CD8-positive, alpha-beta memory T cell (primary cell): Measurements from ENCODE around the gene SYNGR2. TPM values are rescaled to one million over a fixed set of nuclear protein-coding genes. Genes with fewer than 3 reads are reported as not detected.

Source experiments
- CTCF ChIA-PET: fragments of 350-600 bp; sonication (Branson Sonifier 250); formaldehyde crosslinking; loops from one replicate; lab custom pipeline; 2021; ENCODE audit warnings: antibody characterized with exemption; lab: Charles Lee
- POLR2A ChIA-PET: fragments of 350-600 bp; sonication (Branson Sonifier 250); formaldehyde crosslinking; loops from one replicate; lab custom pipeline; 2021; ENCODE audit warnings: antibody characterized with exemption; lab: Charles Lee
- DNase-seq, 5 donors: peaks; one replicate each; pipeline versions ENCODE4 v3.0.0 to v3.0.0-alpha.2; 2020 to 2022; ENCODE audit warnings: mixed read lengths in 1 of 5
- H3K27ac ChIP-seq: one replicate; pipeline ENCODE4 v1.7.0; 2013; ENCODE audit warnings: low read depth, mild to moderate bottlenecking, low read length, moderate library complexity
- H3K27me3 ChIP-seq: 2 replicates; pipeline ENCODE4 v1.7.0; 2013; ENCODE audit warnings: low read length, mild to moderate bottlenecking; ENCODE audit not compliant: insufficient read depth, poor library complexity, severe bottlenecking
- H3K36me3 ChIP-seq: 2 replicates; pipeline ENCODE4 v1.7.0; 2013; ENCODE audit warnings: mild to moderate bottlenecking, low read length, moderate library complexity; ENCODE audit not compliant: insufficient read depth
- H3K4me1 ChIP-seq: 2 replicates; pipeline ENCODE4 v1.7.0; 2013; ENCODE audit warnings: mild to moderate bottlenecking, low read length, moderate library complexity; ENCODE audit not compliant: insufficient read depth
- H3K4me3 ChIP-seq: 2 replicates; pipeline ENCODE4 v1.7.0; 2013; ENCODE audit warnings: mild to moderate bottlenecking, low read length
- H3K9me3 ChIP-seq: 2 replicates; pipeline ENCODE4 v1.7.0; 2013; ENCODE audit warnings: mild to moderate bottlenecking, low read length
- H3K27ac Mint-ChIP-seq, 8 donors: one replicate each; pipeline ENCODE4 v1.8.0; 2020 to 2021; ENCODE audit warnings: mixed read lengths in 8 of 8, mild to moderate bottlenecking in 6 of 8, inconsistent platforms in 3 of 8, moderate library complexity in 3 of 8
- H3K27me3 Mint-ChIP-seq, 2 donors: one replicate each; pipeline ENCODE4 v1.8.0; 2020 to 2021; ENCODE audit warnings: mixed read lengths in 2 of 2, mild to moderate bottlenecking in 1 of 2, moderate library complexity in 1 of 2
- H3K36me3 Mint-ChIP-seq, 3 donors: one replicate each; pipeline ENCODE4 v1.8.0; 2020 to 2021; ENCODE audit warnings: mixed read lengths in 3 of 3, inconsistent platforms in 1 of 3, mild to moderate bottlenecking in 1 of 3
- H3K4me1 Mint-ChIP-seq, 3 donors: one replicate each; pipeline ENCODE4 v1.8.0; 2020 to 2021; ENCODE audit warnings: mixed read lengths in 3 of 3, inconsistent platforms in 1 of 3, mild to moderate bottlenecking in 1 of 3
- H3K4me3 Mint-ChIP-seq, 7 donors: one replicate each; pipeline ENCODE4 v1.8.0; 2020 to 2021; ENCODE audit warnings: mixed read lengths in 7 of 7, mild to moderate bottlenecking in 6 of 7, moderate library complexity in 4 of 7, inconsistent platforms in 2 of 7
- H3K9me3 Mint-ChIP-seq, 5 donors: one replicate each; pipeline ENCODE4 v1.8.0; 2020 to 2022; ENCODE audit warnings: mixed read lengths in 5 of 5, mild to moderate bottlenecking in 3 of 5, moderate library complexity in 2 of 5, inconsistent platforms in 1 of 5
- polyA plus RNA-seq: library from polyadenylated mRNA; unstranded; fragments of 300-500 nt; fragmentation: Illumina TruSeq; gene quantifications from one replicate; pipeline ENCODE4 v1.2.3, GENCODE V29; 2021
- total RNA-seq, 2 experiments: library from RNA; stranded (reverse); gene quantifications; one replicate each; pipeline ENCODE4 v1.2.3, GENCODE V29; 2021

Gene SYNGR2
- total and polyA plus RNA-seq, 3 experiments from 2014 or later = 140 to 200 (median 186) TPM

- no peaks in the 10 kb centered on the region for H3K36me3 Mint-ChIP-seq
Measured at GRCh38 chr17:78184868-78185267, 16.5 kb downstream of the SYNGR2 start.

GRCh38 chr17:78185981-78186691, 17.8 kb downstream of the SYNGR2 start:
- DNase-seq = no peak
- Histone ChIP-seq H3K9me3 (no peaks in the 10 kb centered on the region), H3K4me1 (peaks cover 6% of the 10 kb centered on the region), H3K36me3 (no peaks in the 10 kb centered on the region), H3K27me3 (no peaks in the 10 kb centered on the region), H3K4me3 (no peak overlapping the region), H3K27ac (peak overlapping the region; percentile 18)
- peak overlapping the region in 2 of 8 donors; percentile 58 to 78 for H3K27ac Mint-ChIP-seq
- ChIA-PET CTCF (interaction anchor here (0.6 to 2.5 kb wide), 8 partner anchors 8 to 65 kb away, joined by 3 to 17 read pairs (median 4); no protein-coding TSS in a partner anchor), POLR2A (no interaction called here)
- H3K36me3 Mint-ChIP-seq = no peaks in the 10 kb centered on the region
- H3K4me1 Mint-ChIP-seq = peaks cover 10 to 18% (median 17%) of the 10 kb centered on the region in 3 donors
- H3K4me3 Mint-ChIP-seq = peak overlapping the region; percentile 27 to 84 (median 69)
- no peaks in the 10 kb centered on the region for H3K9me3 Mint-ChIP-seq
- no peaks in the 10 kb centered on the region for H3K27me3 Mint-ChIP-seq

More at GRCh38 chr17:78184868-78185267, 16.5 kb downstream of the SYNGR2 start:
- peak overlapping the region in 5 of 7 donors; percentile 18 to 70 (median 42) for H3K4me3 Mint-ChIP-seq
- DNase-seq = no peak
- H3K27me3 ChIP-seq = no peaks in the 10 kb centered on the region
- H3K4me3 ChIP-seq = no peak overlapping the region
- POLR2A ChIA-PET = no interaction called here
- no peak overlapping the region for H3K27ac ChIP-seq
- no peaks in the 10 kb centered on the region for H3K27me3 Mint-ChIP-seq
- peak overlapping the region in 3 of 8 donors; percentile 51 to 70 (median 60) for H3K27ac Mint-ChIP-seq
- no peaks in the 10 kb centered on the region for H3K9me3 Mint-ChIP-seq
- H3K9me3 ChIP-seq = no peaks in the 10 kb centered on the region
- peaks cover 6% of the 10 kb centered on the region for H3K4me1 ChIP-seq
- no peaks in the 10 kb centered on the region for H3K36me3 ChIP-seq
- peaks cover 15 to 27% (median 25%) of the 10 kb centered on the region in 3 donors for H3K4me1 Mint-ChIP-seq
- CTCF ChIA-PET = interaction anchor here (1.2 kb wide), 1 partner anchor 51 kb away, joined by 4 read pairs; no protein-coding TSS in a partner anchor

GRCh38 chr17:78186692-78187595, 18.6 kb downstream of the SYNGR2 start, which contains the start of the genes AFMID and TK1:
Gene AFMID (plus strand): TSS chr17:78187362. CDS start chr17:78187371, 9 bp downstream.
Gene TK1 (minus strand): TSS chr17:78187052. CDS start chr17:78186994, 58 bp downstream.
- no peaks in the 10 kb centered on the region for H3K36me3 Mint-ChIP-seq
- H3K27me3 Mint-ChIP-seq = no peaks in the 10 kb centered on the region
- no peaks in the 10 kb centered on the region for H3K9me3 Mint-ChIP-seq
- peaks cover 6% of the 10 kb centered on the region for H3K4me1 ChIP-seq
- H3K4me1 Mint-ChIP-seq = peaks cover 10 to 18% (median 17%) of the 10 kb centered on the region in 3 donors
- peak within 1 kb of the TSS in 3 of 8 donors; percentile 38 to 82 (median 72) for H3K27ac Mint-ChIP-seq
- H3K4me3 Mint-ChIP-seq = peak within 1 kb of the TSS; percentile 74 to 87 (median 84)
- peak; percentile 64 to 81 (median 68) for DNase-seq
- no peaks in the 10 kb centered on the region for H3K36me3 ChIP-seq
- H3K9me3 ChIP-seq = no peaks in the 10 kb centered on the region
- ChIA-PET CTCF (interaction anchor here (0.6 to 2.5 kb wide), 9 partner anchors 9 to 76 kb away, joined by 3 to 17 read pairs (median 3); no protein-coding TSS in a partner anchor), POLR2A (no interaction called here)
- H3K27me3 ChIP-seq = no peaks in the 10 kb centered on the region
- H3K27ac ChIP-seq = peak within 1 kb of the TSS; percentile 54
- H3K4me3 ChIP-seq = peak within 1 kb of the TSS; percentile 76

GRCh38 chr17:78196716-78197115, 28.3 kb downstream of the SYNGR2 start:
- H3K4me1 ChIP-seq = no peaks in the 10 kb centered on the region
- H3K4me1 Mint-ChIP-seq = peaks cover 0 to 4% (median 0%) of the 10 kb centered on the region in 3 donors
- H3K27me3 ChIP-seq = no peaks in the 10 kb centered on the region
- H3K27ac Mint-ChIP-seq = no peak overlapping the region
- H3K27me3 Mint-ChIP-seq = no peaks in the 10 kb centered on the region
- H3K4me3 ChIP-seq = no peak overlapping the region
- H3K9me3 Mint-ChIP-seq = no peaks in the 10 kb centered on the region
- no peaks in the 10 kb centered on the region for H3K9me3 ChIP-seq
- no peaks in the 10 kb centered on the region for H3K36me3 ChIP-seq
- H3K36me3 Mint-ChIP-seq = peaks cover 0 to 1% (median 1%) of the 10 kb centered on the region in 3 donors
- no peak for DNase-seq
- ChIA-PET CTCF (no interaction called here), POLR2A (no interaction called here)
- H3K27ac ChIP-seq = no peak overlapping the region
- H3K4me3 Mint-ChIP-seq = no peak overlapping the region

GRCh38 chr17:78197147-78197832, 28.9 kb downstream of the SYNGR2 start:
- ChIA-PET POLR2A (no interaction called here), CTCF (no interaction called here)
- DNase-seq = no peak
- peak overlapping the region in 1 of 7 donors; percentile 23 for H3K4me3 Mint-ChIP-seq
- H3K4me1 Mint-ChIP-seq = peaks cover 0 to 4% (median 0%) of the 10 kb centered on the region in 3 donors
- no peaks in the 10 kb centered on the region for H3K4me1 ChIP-seq
- no peaks in the 10 kb centered on the region for H3K9me3 ChIP-seq
- H3K27me3 Mint-ChIP-seq = no peaks in the 10 kb centered on the region
- H3K27ac ChIP-seq = no peak overlapping the region
- H3K4me3 ChIP-seq = no peak overlapping the region
- H3K27ac Mint-ChIP-seq = peak overlapping the region in 2 of 8 donors; percentile 22 to 35
- H3K36me3 ChIP-seq = no peaks in the 10 kb centered on the region
- no peaks in the 10 kb centered on the region for H3K9me3 Mint-ChIP-seq
- H3K36me3 Mint-ChIP-seq = peaks cover 0 to 1% (median 1%) of the 10 kb centered on the region in 3 donors
- no peaks in the 10 kb centered on the region for H3K27me3 ChIP-seq

- H3K4me1 ChIP-seq = no peaks in the 10 kb centered on the region
- no peaks in the 10 kb centered on the region for H3K9me3 Mint-ChIP-seq
- H3K4me1 Mint-ChIP-seq = peaks cover 0 to 4% (median 0%) of the 10 kb centered on the region in 3 donors
- H3K27ac Mint-ChIP-seq = no peak overlapping the region
- no peaks in the 10 kb centered on the region for H3K36me3 ChIP-seq
- no peak for DNase-seq
- H3K4me3 ChIP-seq = no peak overlapping the region
- no peaks in the 10 kb centered on the region for H3K27me3 ChIP-seq
- H3K36me3 Mint-ChIP-seq = peaks cover 0 to 1% (median 0%) of the 10 kb centered on the region in 3 donors
- H3K4me3 Mint-ChIP-seq = no peak overlapping the region
- no peaks in the 10 kb centered on the region for H3K9me3 ChIP-seq
- no peaks in the 10 kb centered on the region for H3K27me3 Mint-ChIP-seq
- ChIA-PET POLR2A (interaction anchor here (0.5 kb wide), 1 partner anchor 559 kb away, joined by 3 read pairs; no protein-coding TSS in a partner anchor), CTCF (interaction anchor here (1.1 kb wide), 1 partner anchor 51 kb away, joined by 3 read pairs; no protein-coding TSS in a partner anchor)
- H3K27ac ChIP-seq = no peak overlapping the region
Measured at GRCh38 chr17:78200451-78200850, 32.1 kb downstream of the SYNGR2 start.

GRCh38 chr17:78202666-78203065, 34.3 kb downstream of the SYNGR2 start:
- H3K4me3 Mint-ChIP-seq = no peak overlapping the region
- CTCF ChIA-PET = no interaction called here
- H3K9me3 ChIP-seq = no peaks in the 10 kb centered on the region
- peaks cover 0 to 4% (median 0%) of the 10 kb centered on the region in 3 donors for H3K4me1 Mint-ChIP-seq
- no peak overlapping the region for H3K27ac ChIP-seq
- POLR2A ChIA-PET = no interaction called here
- H3K27ac Mint-ChIP-seq = peak overlapping the region in 1 of 8 donors; percentile 15
- H3K4me3 ChIP-seq = no peak overlapping the region
- H3K36me3 ChIP-seq = no peaks in the 10 kb centered on the region
- H3K27me3 Mint-ChIP-seq = no peaks in the 10 kb centered on the region
- no peaks in the 10 kb centered on the region for H3K4me1 ChIP-seq
- no peak for DNase-seq
- H3K27me3 ChIP-seq = no peaks in the 10 kb centered on the region
- no peaks in the 10 kb centered on the region for H3K9me3 Mint-ChIP-seq
- peaks cover 0 to 1% (median 0%) of the 10 kb centered on the region in 3 donors for H3K36me3 Mint-ChIP-seq
